Upper lobe of left lung (tissue), 6 donors: ENCODE data around the gene SMAP2. TPM values are rescaled to one million over a fixed set of nuclear protein-coding genes. Genes with fewer than 3 reads are reported as not detected.

Experiments used
- ATAC-seq, 2 donors: fragments of 200-7000 bp; cut with Tn5 transposase; one replicate each; pipeline ENCODE4 v1.9.1; 2022; ENCODE audit warnings: mild to moderate bottlenecking in 2 of 2, moderate library complexity in 2 of 2; ENCODE audit not compliant: low FRiP score in 2 of 2
- DNase-seq, 2 donors: peaks; one replicate each; pipeline ENCODE4 v3.0.0-alpha.2; 2019 to 2020
- H3K27ac ChIP-seq, 4 donors: fragments of 200-600 bp; sonication (generic); one replicate each; pipeline ENCODE4 v1.5.1; 2016 to 2019
- H3K27me3 ChIP-seq, 4 donors: fragments of 200-600 bp; sonication (generic); one replicate each; pipeline ENCODE4 v1.5.1; 2017 to 2019
- H3K36me3 ChIP-seq, 4 donors: fragments of 200-600 bp; sonication (generic); one replicate each; pipeline ENCODE4 v1.5.1; 2016 to 2019
- H3K4me1 ChIP-seq, 4 donors: fragments of 200-600 bp; sonication (generic); one replicate each; pipeline ENCODE4 v1.5.1; 2018 to 2019
- H3K4me3 ChIP-seq, 4 donors: fragments of 200-600 bp; sonication (generic); one replicate each; pipeline ENCODE4 v1.5.1; 2017 to 2019; ENCODE audit warnings: mild to moderate bottlenecking in 2 of 4, moderate library complexity in 1 of 4
- H3K9me3 ChIP-seq, 4 donors: fragments of 200-600 bp; sonication (generic); one replicate each; pipeline ENCODE4 v1.5.1; 2018 to 2019
- EP300 ChIP-seq, 4 donors: sonication (generic); formaldehyde crosslinking; IDR thresholded peaks; one replicate each; pipeline ENCODE4 v1.5.1; 2017; ENCODE audit warnings: antibody characterized with exemption in 4 of 4, control low read depth in 2 of 4
- POLR2A ChIP-seq, 4 donors: fragments of 450-650 bp; IDR thresholded peaks; one replicate each; pipeline ENCODE4 v1.5.1; 2016 to 2017; ENCODE audit warnings: antibody characterized with exemption in 4 of 4, mild to moderate bottlenecking in 2 of 4
- POLR2AphosphoS5 ChIP-seq, 2 donors: sonication (generic); formaldehyde crosslinking; IDR thresholded peaks; one replicate each; pipeline ENCODE4 v1.5.1; 2017; ENCODE audit warnings: antibody characterized with exemption in 2 of 2
- WGBS, 2 donors: methylation state at CpG; one replicate each; pipeline ENCODE4 v1.1.5; 2017 to 2018; 5-methylcytosine and 5-hydroxymethylcytosine counted together
- total RNA-seq, 6 donors: library from RNA; depleted of rRNA in 4 of 6; stranded (reverse); fragments of >200 nt in 4 of 6; gene quantifications; one replicate each; pipeline versions ENCODE4 v1.1.0 to v1.2.1, GENCODE V29; 2016 to 2021
- TF ChIP-seq, protein P1 (sequence below), 6 experiments: fragments of 450-650 bp in 4 of 6; fragments of 200-600 bp in 2 of 6; sonication (generic) in 2 of 6; IDR thresholded peaks; one replicate each; pipeline ENCODE4 v1.5.1; 2016 to 2019; ENCODE audit warnings: antibody characterized with exemption in 6 of 6
- donor health status: DM: no; HTN: no; CAD: no; lungs with moderate emphysema.
- donor health status: DM: no; HTN: yes; CAD: no; lungs with severe emphysema.

Gene SMAP2
- total RNA-seq, 6 donors from 2014 or later, result 68.7 to 95.3 (median 72.2) TPM

DNA sequence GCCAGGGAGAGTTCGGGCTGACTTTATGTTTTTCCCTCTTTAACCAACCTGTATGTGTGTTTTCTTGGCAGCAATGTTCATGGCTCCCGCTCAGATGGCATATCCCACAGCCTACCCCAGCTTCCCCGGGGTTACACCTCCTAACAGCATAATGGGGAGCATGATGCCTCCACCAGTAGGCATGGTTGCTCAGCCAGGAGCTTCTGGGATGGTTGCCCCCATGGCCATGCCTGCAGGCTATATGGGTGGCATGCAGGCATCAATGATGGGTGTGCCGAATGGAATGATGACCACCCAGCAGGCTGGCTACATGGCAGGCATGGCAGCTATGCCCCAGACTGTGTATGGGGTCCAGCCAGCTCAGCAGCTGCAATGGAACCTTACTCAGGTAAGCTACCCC is 43.2 kb downstream of the SMAP2 start:
- Histone ChIP-seq H3K27me3 (no peaks in the 10 kb centered on the region), H3K27ac (no peak overlapping the region), H3K4me3 (no peak overlapping the region), H3K4me1 (peaks cover 0 to 2% (median 2%) of the 10 kb centered on the region in 4 donors), H3K36me3 (peaks cover 27 to 79% (median 50%) of the 10 kb centered on the region in 4 donors), H3K9me3 (no peaks in the 10 kb centered on the region)
- TF ChIP-seq POLR2AphosphoS5 (IDR thresholded peaks at IDR 0.05) (no peak), POLR2A (IDR thresholded peaks at IDR 0.05) (no peak), EP300 (IDR thresholded peaks at IDR 0.05) (no peak)
- TF ChIP-seq, protein P1, sequence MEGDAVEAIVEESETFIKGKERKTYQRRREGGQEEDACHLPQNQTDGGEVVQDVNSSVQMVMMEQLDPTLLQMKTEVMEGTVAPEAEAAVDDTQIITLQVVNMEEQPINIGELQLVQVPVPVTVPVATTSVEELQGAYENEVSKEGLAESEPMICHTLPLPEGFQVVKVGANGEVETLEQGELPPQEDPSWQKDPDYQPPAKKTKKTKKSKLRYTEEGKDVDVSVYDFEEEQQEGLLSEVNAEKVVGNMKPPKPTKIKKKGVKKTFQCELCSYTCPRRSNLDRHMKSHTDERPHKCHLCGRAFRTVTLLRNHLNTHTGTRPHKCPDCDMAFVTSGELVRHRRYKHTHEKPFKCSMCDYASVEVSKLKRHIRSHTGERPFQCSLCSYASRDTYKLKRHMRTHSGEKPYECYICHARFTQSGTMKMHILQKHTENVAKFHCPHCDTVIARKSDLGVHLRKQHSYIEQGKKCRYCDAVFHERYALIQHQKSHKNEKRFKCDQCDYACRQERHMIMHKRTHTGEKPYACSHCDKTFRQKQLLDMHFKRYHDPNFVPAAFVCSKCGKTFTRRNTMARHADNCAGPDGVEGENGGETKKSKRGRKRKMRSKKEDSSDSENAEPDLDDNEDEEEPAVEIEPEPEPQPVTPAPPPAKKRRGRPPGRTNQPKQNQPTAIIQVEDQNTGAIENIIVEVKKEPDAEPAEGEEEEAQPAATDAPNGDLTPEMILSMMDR (IDR thresholded peaks at IDR 0.05), result no peak
- DNase-seq, result no peak
- WGBS, 2 donors, result 96 to 100% methylated on average over 3 to 4 of the region's 4 CpGs
- no peak for ATAC-seq

GRCh38 chr1:40421431-40422384 is 48.2 kb downstream of the SMAP2 start:
- ATAC-seq (peak in 1 of 2 donors; percentile 60), DNase-seq (peak in 1 of 2 donors; percentile 56)
- no peak overlapping the region for H3K4me3 ChIP-seq
- H3K36me3 ChIP-seq, result peaks cover 10 to 49% (median 24%) of the 10 kb centered on the region in 4 donors
- TF ChIP-seq EP300 (IDR thresholded peaks at IDR 0.05) (no peak), POLR2A (IDR thresholded peaks at IDR 0.05) (no peak), POLR2AphosphoS5 (IDR thresholded peaks at IDR 0.05) (no peak)
- TF ChIP-seq, protein P1 (IDR thresholded peaks at IDR 0.05), result no peak
- 64 to 65% methylated on average over 15 of the region's 15 CpGs for WGBS, 2 donors
- peak overlapping the region in 3 of 4 donors; percentile 3 to 21 (median 10) for H3K27ac ChIP-seq
- no peaks in the 10 kb centered on the region for H3K9me3 ChIP-seq
- peaks cover 3 to 14% (median 11%) of the 10 kb centered on the region in 4 donors for H3K4me1 ChIP-seq
- H3K27me3 ChIP-seq, result no peaks in the 10 kb centered on the region

DNA sequence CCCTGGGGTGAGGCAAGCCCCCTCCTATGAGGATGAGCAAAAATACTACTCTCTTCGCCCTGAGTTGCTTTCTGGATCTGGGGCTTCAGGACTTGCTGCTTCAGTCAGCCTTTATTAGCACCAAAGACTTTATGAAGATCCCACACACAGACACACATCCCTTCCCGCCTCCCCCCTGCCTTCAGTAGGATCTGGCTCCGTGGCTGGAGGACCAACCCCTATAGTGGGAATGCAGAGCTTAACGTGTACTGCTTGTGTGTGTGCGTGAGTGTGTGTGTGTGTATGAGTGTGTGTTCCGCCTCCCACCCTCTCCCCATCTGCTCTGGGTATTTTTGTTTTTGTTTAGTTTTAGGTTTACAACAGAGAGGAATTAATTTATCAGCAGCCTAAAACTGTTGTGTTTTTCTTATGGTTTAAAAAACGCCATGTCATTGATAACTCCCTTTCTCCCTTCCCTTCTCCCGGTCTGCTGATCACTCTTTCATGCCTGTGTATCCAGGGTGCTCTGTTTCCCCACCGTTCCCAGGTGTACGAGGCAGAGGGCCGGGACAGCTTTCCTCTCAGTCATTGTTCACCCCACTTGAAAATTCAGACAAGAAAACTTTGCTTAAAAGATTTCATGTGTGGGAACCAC is 49.2 kb downstream of the SMAP2 start:
- no peak overlapping the region for H3K4me3 ChIP-seq
- no peaks in the 10 kb centered on the region for H3K9me3 ChIP-seq
- no peak for DNase-seq
- peaks cover 3 to 14% (median 11%) of the 10 kb centered on the region in 4 donors for H3K4me1 ChIP-seq
- H3K27ac ChIP-seq, result peak overlapping the region in 2 of 4 donors; percentile 21 to 27
- no peaks in the 10 kb centered on the region for H3K27me3 ChIP-seq
- no peak for ATAC-seq
- TF ChIP-seq POLR2A (IDR thresholded peaks at IDR 0.05) (no peak), EP300 (IDR thresholded peaks at IDR 0.05) (no peak), POLR2AphosphoS5 (IDR thresholded peaks at IDR 0.05) (no peak)
- TF ChIP-seq, protein P1 (IDR thresholded peaks at IDR 0.05), result no peak
- H3K36me3 ChIP-seq, result peaks cover 3 to 39% (median 14%) of the 10 kb centered on the region in 4 donors
- 77 to 78% methylated on average over 11 of the region's 11 CpGs for WGBS, 2 donors

- Histone ChIP-seq H3K4me3 (no peak overlapping the region), H3K36me3 (peaks cover 0 to 34% (median 12%) of the 10 kb centered on the region in 4 donors), H3K9me3 (no peaks in the 10 kb centered on the region), H3K4me1 (peaks cover 3 to 14% (median 11%) of the 10 kb centered on the region in 4 donors), H3K27me3 (no peaks in the 10 kb centered on the region), H3K27ac (peak overlapping the region in 1 of 4 donors; percentile 37)
- ATAC-seq (peak in 1 of 2 donors; percentile 73), DNase-seq (no peak)
- WGBS, 2 donors, result 83 to 89% methylated on average over 4 of the region's 4 CpGs
- TF ChIP-seq EP300 (IDR thresholded peaks at IDR 0.05) (no peak), POLR2AphosphoS5 (IDR thresholded peaks at IDR 0.05) (no peak), POLR2A (IDR thresholded peaks at IDR 0.05) (peak in 1 of 4 donors; percentile 58)
- TF ChIP-seq, protein P1 (IDR thresholded peaks at IDR 0.05), result no peak
Measured at GRCh38 chr1:40423264-40423642, 49.7 kb downstream of the SMAP2 start.
